ENCODE measurements around the gene OR9G1.
"Not testable (repeated sequence)": the region's sequence is repeated elsewhere in the genome, so short reads cannot be mapped to it uniquely, and the experiment has no call there.

OR9G1 gene

GRCh38 chr11:56698795-56699194, at the start of gene OR9G1:
OR9G1 (plus strand) TSS chr11:56699095; CDS start chr11:56700388, 1,293 bp downstream.
- DNase-seq = no peak

- no peak for DNase-seq
These were observed 39.1 kb upstream of the OR9G1 start for GRCh38 chr11:56659755-56660154.

DNA sequence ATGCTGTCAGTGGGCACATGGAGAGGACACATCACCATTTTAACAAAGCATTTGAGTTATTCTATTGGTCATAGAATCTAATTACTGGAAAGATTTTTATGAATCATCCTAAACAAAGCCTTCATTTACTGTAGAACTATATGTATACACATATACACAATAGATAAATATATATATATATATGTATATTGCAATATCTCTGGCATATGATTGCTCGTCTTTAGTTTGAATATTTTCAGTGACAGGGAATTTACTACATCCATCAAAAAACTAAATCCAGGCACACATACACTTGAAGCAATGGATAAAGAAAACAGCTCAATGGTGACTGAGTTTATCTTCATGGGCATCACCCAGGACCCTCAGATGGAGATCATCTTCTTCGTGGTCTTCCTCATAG, 35.5 kb upstream of the OR9G1 start, which contains the start of gene OR5AR1:
Gene OR5AR1 (plus strand): TSS at position 301 of the 400 bp plus-strand sequence. CDS start 0 bp downstream, at position 301.
- DNase-seq = no peak

GRCh38 chr11:56670984-56671383, 27.9 kb upstream of the OR9G1 start:
- no peak for DNase-seq

GRCh38 chr11:56688554-56689100, 10.3 kb upstream of the OR9G1 start:
- no peak for DNase-seq

- DNase-seq = not testable (repeated sequence)
These were observed 7.7 kb upstream of the OR9G1 start for GRCh38 chr11:56691179-56691578.

- no peak for DNase-seq
These were observed 5.5 kb upstream of the OR9G1 start for GRCh38 chr11:56693428-56693827.

DNA sequence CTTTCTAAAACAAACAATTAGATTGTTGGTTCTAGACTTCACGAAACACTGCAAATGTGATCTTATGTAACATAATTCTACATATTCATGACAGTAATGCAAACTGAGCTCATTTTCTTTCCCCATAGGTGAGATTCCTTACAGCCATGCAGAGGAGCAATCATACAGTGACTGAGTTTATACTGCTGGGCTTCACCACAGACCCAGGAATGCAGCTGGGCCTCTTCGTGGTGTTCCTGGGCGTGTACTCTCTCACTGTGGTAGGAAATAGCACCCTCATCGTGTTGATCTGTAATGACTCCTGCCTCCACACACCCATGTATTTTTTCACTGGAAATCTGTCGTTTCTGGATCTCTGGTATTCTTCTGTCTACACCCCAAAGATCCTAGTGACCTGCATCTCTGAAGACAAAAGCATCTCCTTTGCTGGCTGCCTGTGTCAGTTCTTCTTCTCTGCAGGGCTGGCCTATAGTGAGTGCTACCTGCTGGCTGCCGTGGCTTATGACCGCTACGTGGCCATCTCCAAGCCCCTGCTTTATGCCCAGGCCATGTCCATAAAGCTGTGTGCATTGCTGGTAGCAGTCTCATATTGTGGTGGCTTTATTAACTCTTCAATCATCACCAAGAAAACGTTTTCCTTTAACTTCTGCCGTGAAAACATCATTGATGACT, 1.5 kb downstream of the OR9G1 start:
- no peak for DNase-seq

GRCh38 chr11:56700914-56701485, 2.1 kb downstream of the OR9G1 start:
- no peak for DNase-seq

DNA sequence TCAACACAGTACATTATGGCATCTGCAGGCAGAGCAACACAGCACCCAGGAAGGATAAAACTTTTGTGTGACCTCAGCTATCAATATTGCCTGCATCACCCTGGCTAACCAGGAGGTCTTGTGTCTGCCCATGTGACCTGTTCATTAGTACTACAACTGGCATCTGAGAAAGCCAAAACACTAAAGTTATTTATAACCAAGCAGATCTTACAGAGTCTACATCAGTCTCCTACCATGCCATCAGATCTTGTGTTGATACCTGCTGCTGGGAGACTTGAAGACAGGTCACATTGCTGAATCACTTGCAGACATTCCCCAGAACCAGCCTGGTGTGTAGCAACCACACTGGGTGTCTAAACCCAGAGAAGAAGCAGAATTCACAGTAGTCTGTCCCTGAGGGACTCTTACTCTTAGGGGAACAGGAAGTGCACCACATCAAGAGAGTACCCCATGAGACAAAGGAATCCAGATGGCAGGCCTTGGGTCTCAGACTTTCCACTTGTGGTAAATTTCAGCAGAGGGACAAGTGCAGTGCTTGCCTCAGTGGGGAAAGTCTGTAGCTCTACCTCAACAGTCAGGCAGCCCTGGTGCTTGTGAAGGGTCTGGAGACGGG, 7.0 kb downstream of the OR9G1 start:
- no peak for DNase-seq

GRCh38 chr11:56706486-56706885, 7.6 kb downstream of the OR9G1 start:
- no peak for DNase-seq

DNA sequence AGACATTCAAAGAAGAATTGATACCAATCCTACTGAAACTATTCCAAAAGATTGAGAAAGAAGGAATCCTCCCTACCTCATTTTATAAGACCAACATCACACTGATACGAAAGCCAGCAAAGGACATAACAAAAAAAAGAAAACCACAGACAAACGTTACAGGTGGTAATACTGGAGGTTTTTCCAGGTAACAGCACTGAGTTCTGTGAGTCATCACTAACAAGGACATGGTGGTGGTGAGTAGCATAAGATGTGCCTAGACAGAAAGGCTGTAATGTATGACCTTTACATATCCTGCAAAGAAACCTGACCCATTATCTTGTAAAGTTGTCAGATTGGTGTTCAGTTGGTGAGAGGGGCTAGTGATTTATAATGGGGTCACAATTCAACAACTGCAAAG, 15.3 kb downstream of the OR9G1 start:
- no peak for DNase-seq

- no peak for DNase-seq
These were observed 17.5 kb downstream of the OR9G1 start for GRCh38 chr11:56716379-56716854.

DNA sequence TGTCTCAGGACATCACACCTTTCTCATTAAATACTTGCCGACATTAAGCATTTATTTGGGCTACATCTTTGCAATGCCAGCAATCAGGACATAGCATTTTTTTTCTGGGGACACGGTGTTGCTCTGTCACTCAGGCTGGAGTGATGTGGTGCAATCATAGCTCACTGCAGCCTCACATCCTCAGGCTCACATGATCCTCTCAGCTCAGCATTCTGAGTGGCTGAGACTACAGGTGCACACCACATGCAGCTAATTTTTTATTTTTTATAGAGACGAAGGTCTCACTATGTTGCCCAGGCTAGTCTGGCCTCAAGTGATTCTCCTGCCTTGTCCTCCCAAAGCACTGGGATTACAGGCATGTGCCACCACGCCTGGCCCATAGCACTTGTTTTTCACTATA, 21.6 kb downstream of the OR9G1 start:
- no peak for DNase-seq

GRCh38 chr11:56740107-56740506, 41.2 kb downstream of the OR9G1 start:
- DNase-seq = no peak

GRCh38 chr11:56740886-56741285, 42.0 kb downstream of the OR9G1 start:
- no peak for DNase-seq

DNA sequence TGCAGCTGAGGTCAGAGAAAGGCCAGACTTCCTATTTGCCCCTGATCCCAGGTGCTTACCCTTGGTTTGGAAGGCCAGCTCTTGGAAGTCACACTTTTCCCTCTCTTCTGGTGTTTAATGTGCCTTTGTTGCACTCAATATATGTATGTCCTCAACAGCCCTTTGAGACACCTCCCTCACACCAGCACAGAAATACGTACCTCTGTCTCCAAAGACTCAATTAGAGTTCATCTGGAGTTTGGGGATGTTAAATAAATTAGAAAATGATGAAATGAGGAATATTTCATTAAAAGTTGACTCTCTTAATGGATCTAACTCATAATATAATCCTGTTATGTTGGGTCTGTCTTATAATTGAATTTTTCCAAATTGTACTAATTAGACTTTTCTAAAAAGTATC, 49.7 kb downstream of the OR9G1 start, which contains the start of gene OR9G4:
Gene OR9G4 (minus strand): TSS at position 101 of the 400 bp plus-strand sequence. CDS start 4,931 bp downstream, outside the sequence.
- no peak for DNase-seq

GRCh38 chr11:56750190-56750589, 51.3 kb downstream of the OR9G1 start:
- no peak for DNase-seq

GRCh38 chr11:56751480-56751879, 52.6 kb downstream of the OR9G1 start:
- DNase-seq = no peak

All from activated naive CD4-positive, alpha-beta T cell (primary cell).